Epidermal melanocyte (primary cell): ENCODE data around the gene C11orf86.
A peak's percentile ranks its signal among the peaks of the same experiment; 100 is the strongest.
"Not testable (repeated sequence)": the region's sequence is repeated elsewhere in the genome, so short reads cannot be mapped to it uniquely, and the experiment has no call there.

ENCODE experiments used
- DNase-seq: peaks from one replicate; pipeline ENCODE4 v3.0.0; 2011; ENCODE audit warnings: low spot score; ENCODE audit not compliant: insufficient read length

Gene C11orf86, protein sequence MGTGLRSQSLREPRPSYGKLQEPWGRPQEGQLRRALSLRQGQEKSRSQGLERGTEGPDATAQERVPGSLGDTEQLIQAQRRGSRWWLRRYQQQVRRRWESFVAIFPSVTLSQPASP

DNA sequence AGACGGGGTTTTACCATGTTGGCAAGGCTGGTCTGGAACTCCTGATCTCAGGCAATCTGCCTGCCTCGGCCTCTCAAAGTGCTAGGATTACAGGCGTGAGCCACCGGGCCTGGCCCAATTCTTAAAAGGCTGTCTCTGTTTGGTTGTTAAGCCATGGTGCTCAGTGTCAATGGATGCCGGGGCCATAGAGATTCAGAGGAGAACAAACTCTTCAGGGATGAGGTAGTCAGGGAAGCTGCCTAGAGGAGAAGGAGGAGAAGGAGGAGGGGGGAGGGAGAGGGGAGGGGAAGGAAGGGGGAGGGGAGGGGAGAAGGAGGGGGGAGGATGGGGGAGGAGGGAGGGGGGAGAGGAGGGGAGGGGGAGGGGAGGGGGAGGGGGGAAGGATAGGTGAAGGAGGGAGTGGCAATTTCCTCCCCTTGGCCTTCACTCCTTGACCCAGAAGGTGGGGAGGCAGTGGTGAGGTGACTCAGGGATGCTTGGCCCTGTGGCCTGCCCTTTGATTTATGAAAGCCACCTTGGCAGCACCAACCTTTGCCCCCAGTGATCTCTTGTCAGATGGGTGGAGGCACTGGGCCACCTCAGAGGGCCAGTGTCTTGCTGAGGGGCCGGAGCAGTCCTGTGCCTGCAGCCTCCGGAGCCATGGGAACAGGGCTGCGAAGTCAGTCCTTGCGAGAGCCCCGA, at the start of gene C11orf86:
C11orf86 (plus strand) TSS at position 581 of the 681 bp plus-strand sequence; CDS start at position 640, 59 bp downstream.
- no peak for DNase-seq

DNA sequence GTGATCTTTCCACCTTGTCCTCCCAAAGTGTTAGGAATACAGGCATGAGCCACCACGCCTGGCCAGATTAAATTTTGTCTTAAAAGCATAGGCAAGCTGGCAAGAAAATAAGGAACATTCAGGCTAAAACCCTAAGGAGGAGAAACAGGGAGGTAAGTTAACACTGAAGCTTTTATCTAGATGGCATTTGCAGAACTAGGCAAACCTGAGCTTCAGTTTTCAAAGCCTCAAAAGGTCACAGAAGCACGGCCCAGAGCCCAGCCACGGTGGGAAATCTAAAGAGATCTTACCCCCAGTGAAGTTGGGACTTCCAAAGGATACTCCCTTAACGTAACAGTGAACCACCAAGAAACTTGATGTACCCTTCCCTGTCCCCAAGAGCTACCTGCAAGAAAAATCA, 45.4 kb upstream of the C11orf86 start:
- no peak for DNase-seq

DNA sequence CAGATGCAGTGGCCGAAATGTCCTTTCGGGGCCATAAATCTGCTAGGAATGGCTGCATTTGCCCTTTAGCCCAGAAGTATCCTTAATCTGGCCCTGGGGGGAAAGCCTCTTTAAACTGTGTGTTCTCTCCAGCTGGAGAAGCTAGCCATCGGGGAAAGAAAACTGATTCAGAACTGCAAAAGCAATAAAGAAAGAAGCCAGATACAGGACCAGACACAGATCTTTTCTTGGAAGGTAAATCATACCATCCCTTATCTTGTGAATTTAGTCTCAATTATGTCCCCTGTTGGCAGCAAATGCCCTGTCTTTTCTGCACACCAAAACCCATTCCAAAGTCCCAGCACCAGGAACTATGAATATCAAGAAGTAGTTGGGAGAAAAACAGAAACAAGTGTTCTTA, 42.6 kb upstream of the C11orf86 start:
- no peak for DNase-seq

DNA sequence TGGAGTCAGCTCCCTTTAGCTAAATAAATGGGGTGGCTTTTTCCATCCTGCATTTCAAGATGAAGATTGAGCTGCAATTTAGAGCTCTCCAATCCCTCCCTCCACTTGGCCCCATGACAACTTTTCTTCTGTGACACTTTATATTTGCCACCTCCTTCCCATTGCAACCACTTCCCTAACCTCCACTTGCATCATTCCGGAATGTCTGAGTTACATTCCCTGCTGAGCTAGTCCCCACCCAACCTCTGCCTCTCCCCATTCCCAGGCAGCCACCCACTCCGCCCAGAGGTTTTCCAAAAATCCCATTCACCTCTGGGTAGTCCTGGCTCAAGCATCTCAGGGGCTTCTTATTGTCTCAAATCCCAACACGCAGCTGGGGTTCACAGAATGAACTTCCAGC, 41.6 kb upstream of the C11orf86 start:
- no peak for DNase-seq

DNA sequence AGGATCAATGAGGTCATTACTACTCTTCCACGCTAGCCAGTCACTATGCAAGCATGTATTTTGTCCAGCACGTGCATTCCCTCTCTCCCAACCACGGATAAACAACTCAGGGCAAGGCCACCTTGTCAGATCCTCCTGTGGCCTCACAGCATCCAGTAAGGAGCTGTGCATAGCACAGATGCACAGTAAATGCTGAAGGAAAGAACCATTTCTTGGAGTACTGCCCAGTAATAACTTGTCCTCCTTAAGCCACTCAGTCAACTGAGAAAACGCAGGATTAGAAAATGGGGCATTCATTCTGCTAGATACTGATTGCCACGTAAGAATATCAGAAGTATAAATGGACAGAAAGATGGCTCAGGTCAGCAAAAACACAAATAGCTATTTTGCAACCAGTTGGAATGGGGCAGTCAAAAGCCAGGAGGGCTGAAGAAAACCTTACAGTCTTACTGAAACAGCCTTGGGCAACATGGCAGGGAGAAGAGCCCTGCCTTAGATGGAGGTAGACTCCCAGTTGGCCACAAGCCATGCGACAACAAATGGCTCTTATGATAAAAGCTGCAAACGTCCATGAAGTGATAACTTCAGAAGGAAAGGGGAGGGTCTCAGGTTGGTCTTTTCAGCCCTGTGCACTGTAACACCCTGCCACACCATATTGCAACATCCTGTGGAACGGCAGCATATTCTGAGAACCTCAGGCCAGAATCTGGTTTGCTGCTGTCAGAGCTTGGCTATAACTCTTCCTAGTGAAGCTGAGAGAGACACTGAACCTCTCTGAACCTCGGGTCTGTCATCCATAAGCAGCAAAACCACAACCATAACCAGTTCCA, 39.9 kb upstream of the C11orf86 start:
- DNase-seq: no peak

DNA sequence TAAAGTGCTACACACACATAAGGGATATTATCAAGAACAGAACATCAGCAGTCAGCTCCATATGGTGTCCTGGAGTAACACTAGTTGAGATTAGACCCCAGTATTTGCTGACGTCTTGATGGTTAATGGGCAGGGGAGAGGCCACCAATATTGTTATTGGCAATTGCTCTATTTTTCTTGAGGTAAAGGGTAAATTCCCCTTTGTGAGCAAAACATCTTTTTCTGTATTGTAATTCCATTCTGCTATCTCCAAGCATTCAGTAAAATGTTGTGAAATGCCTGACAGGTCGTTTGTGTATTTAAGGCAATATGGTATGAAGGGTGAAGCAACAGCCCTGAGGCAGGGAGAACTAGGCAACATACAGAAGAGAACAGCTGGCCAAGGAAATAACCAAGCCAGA, 38.8 kb upstream of the C11orf86 start:
- no peak for DNase-seq

DNA sequence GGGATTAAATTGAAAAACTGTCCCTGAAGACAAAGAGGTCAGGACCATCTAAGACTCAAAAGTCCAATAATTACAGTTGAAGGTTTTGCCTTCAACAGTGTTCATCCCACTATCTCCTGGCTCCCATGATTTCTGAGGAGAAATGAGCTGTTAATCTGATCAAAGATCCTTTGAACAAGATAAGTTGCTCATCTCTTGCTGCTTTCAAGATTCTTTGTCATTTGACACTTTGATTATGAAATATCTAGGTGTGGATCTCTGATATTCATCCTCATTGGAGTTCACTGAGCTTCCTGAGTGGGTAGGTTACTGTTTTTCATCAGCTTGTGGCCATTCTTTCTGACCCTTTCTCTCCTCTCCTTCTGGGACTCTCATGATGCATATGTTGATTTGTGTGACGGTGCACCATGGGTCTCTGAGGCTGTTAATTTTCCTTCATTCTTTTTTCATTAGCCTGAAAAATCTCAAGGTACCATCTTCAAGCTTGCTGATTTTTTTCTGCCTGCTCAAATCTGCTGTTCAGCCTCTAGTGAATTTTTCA, 37.8 kb upstream of the C11orf86 start:
- DNase-seq: no peak

DNA sequence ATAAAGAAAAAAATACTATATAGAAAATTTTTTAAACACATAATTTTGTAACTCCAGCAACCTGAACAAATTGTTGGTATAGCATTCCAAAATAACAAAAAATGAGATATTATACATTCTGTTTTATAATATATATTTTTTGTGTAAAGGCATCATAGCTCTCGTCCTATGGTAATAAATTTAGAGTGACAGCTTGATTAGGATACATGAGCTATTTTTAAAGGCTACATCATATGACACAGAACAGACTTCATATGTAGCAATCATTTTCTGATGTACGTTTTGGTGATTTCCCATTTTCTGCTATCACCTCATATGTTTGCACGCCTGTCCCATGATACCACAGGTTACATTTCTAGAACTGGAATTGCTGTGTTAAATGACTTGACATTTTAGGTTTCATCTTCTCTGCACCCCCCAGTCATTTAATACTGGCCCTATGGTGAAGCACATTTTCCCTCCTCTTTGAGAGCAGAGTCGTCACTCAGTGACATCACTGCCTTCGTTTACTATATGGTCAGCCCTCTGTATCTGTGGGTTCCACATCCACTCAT, 36.4 kb upstream of the C11orf86 start:
- DNase-seq: no peak

DNA sequence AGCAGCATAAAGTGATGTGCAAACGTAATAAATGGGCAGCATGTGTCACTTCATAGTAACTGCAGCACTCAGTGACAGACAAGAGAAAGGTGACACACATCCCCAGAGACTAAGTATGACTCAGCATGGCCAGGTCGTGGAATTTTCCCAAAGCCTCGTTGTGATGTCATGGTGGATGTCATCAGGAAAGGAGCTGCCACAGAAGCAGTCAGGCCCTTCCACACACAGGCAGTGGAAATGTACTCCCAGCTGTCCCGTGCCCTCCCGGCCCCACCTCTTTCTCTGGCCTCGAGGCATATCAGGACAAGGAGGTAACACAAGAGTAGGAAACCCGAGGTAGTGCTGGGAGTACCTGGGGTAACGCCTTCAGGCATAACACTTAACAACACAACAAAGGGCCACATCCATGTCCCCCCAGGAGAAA, 25.0 kb upstream of the C11orf86 start:
- no peak for DNase-seq

DNA sequence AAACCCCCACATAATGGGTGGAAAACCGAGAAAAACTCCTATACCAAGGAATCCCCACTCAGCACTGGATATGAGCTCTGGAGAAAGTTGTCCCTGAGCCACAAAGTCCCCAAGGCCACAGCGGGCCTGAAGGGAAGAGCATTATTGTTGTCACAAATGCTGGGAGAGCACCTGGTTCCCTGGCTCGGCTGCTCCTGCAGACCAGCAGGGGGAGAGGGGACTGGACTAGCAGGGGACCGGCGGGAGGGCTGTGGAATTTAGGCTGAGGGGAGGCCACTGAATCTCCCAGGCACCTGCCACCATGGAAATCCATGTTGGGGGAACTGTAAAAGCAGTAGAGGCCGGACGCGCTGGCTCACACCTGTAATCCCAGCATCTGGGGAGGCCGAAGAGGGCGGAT, 24.0 kb upstream of the C11orf86 start:
- no peak for DNase-seq

DNA sequence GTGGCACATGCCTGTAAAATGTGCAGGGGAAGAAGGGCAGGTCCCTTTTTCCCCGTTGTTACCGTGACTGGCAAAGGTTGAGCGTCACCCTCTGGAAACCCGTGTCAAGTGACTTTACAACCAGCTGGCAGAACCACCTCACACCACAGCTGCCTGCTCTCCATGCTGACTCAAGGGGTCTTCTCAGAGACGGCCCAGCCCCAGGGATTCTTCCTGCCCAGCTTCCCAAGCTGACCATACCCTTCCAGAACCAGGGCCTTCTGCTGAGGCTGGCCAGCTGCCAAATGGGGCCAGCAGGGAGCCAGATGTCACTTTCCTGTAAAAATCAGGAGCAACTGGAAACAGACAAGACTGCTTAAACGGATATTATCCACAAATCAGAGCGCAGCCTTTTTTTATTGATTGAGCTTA, 23.2 kb upstream of the C11orf86 start:
- DNase-seq: no peak

DNA sequence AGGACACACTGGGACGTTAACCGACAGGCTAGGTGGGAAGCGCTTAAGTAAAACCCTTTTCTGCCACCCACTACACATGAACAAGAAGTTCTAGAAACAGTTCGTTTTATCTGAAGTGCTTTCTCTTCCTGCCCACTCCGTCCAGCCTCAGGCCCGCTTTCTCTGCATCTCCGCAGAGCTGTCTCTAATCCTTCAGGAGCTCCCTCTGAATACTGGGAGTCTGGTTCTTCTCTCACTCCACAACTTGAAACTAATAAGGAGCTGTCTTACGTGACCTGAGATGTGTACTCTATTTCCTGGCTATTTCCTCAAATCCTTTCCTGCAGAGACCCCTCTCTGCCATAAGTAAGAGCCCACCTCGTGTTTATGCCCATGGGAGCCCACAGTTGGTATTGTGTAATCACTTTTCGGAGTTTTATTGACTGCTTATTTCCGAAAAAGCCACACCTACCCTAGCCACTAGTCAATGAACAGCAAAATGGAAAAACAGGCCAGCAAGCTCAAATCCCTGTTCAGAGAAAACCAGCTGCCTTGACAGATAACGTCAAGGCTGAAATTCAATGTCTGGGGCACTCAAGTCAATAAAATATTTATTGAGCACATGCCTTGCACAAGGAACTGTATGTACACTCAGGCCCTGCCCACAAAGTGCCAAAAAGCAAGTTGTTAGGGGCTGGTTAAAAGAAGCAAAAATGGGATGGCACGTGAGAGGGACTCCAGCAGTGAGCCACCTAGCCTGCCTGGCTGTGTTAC, 21.8 kb upstream of the C11orf86 start:
- no peak for DNase-seq

DNA sequence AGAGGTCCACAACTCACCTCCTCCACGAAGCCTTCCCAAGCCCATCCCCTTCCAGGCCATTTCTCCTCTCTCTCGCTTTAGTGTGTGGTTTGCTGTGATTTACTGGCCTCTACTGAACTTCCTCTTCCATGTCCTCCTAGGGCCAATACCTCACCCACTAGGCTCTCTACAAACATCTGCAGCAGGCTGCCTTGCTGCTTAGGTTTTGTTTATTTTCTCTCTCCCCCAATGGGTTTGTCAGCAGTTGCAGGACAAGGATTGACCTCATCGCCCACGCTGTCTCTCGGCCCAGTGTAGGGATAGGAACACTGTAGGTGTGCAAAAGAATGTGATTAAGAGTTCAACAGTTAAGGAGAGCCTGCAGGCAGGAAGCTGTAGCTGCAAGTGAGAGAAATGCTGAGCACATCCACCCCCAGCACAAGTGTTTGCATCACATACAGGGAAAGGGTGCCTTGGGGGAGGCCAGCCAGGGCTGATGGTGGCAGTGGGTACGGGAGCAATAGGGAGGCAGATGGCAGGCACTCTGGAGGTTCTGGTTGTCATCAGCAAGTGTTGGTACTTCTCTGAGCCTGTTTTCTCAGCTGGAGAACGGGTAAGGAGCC, 18.3 kb upstream of the C11orf86 start:
- no peak for DNase-seq

DNA sequence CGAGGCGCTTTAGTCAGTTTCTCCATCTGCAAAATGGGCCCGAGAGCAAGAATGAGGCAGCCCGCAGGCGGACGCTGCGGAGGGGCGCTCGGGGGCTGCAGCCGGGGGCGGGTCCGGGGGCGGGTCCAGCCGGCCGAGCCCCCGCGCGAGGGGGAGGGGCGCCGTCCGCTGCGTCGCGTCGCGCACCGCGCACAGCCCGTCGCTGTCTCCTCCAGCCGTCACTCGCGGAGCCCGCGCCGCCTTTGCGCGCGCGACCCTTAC, 17.2 kb upstream of the C11orf86 start:
- DNase-seq: no peak

DNA sequence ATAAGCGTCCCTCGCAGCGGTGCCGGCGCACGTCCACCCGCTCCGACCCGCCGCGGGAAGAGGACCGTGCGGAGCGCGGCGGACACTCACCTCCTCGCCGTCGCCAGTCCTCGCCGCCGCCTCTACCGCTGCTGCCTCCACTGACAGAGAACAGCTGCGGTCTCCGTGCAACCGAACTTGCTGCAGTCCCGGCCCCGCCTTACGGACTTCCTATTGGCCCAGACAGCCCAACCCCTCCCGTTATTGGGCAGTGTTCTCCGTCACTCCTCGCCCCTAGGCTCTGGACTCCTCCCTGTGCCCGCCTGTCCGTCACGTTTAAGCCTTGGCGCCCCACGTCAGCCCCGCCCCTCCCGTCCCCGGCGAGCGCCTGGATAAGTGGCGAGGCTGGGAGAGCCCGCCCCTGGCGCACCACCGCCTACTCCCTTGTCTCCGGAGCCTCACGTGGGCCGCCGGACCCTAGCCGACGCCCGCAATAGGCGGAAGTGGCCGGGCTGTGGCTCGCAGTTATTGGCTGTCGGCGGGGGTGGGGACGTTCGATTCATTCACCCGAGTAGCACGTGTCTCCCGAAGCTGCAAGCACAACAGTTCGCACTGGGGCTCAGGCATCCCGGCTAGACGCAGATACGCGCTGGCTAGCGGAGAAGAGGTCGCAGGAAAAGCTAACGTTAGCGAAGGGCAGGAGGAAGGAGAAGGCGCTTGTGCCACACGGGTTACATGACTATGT, 16.7 kb upstream of the C11orf86 start, which contains the start of gene PC:
PC (minus strand) TSS at position 152 of the 724 bp plus-strand sequence. CDS start 86,224 bp downstream, outside the sequence.
- peak; percentile 98 for DNase-seq

DNA sequence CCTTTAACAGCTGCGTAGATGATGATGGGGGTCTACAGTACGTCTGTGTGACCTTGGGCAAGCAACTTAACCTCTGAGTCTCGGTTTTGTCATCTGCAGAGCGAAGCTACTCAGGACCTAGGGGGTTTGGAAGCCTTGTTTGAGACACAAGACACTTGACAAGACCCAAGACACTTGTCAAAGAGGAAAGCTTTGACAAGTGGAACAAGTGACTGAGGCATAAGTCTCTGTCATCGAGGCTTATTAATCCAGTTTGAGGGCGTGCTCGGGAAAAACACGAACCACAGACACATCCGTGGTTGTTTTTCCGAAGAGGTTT, 16.2 kb upstream of the C11orf86 start:
- DNase-seq: no peak

DNA sequence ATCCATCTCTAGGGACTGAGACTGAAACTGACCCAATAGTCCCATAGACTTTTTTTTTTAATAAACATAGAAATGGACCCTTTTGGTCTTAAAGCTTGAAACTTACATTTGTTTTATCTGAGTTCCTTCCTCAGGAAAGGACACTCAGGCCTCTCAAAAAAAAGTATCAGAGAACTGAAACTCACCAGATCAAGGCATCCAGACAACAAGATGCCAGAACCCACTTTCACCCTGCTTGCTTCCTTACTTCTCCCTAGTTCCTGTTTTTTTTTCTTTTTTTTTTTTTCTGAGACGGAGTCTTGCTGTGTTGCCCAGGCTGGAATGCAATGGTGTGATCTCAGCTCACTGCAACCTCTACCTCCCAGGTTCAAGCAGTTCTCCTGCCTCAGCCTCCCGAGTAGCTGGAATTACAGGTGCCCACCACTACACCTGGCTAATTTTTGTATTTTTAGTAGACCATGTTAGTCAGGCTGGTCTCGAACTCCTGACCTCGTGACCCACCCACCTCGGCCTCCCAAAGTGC, 13.4 kb upstream of the C11orf86 start:
- DNase-seq: not testable (repeated sequence)

DNA sequence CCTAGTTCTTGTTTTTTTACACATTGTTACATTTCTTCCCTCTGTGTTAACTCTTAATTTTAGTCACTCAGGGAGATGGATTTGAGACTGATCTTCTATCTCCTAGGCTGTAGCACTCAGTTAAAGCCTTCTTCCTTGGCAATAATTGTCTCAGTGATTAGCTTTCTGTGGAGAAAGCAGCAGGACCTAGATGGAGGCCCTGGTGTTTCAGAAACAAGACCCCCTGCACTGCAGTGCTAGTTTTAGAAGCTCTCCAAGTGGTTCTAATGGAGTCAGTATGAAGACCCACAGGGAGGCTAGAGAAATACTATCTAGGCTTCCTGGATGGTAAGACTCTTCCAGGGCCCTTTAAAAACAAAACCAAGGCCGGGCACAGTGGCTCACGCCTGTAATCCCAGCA, 12.9 kb upstream of the C11orf86 start:
- DNase-seq: no peak

DNA sequence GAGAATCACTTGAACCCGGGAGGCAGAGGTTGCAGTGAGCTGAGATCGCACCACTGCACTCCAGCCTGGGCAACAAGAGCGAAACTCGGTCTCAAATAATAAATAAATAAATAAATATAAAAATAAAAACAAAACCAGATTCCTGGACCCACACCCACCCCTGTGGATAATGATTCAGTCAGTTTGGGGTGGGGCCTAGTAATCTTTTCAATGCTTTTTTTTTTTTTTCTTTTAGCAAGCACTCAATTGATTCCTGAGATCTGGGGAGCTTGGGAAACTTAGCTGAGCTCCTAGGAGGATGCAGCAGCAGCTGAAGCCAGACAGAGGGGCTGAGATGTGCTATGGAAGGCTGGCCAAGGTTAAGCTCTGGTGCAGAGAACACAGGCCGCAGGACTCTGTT, 12.3 kb upstream of the C11orf86 start:
- DNase-seq: no peak

DNA sequence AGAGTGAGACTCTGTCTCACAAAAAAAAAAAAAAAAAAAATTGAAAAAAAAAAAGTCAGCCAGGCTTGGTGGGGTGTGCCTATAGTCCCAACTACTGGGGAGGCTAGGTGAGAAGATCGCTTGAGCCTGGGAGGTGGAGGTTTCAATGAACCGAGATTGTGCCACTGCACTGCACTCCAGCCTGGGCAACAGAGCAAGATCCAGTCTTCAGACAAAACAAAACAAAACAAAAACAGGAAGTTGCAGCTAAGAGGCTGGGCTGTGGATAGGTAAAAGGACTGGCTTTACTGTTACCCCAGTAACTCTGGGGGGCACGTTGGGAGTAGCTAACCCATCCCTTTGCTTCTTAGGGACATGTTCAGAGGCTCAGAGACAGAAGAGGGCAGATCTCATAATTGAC, 10.6 kb upstream of the C11orf86 start:
- DNase-seq: no peak
